ENCODE results near the gene RNF130. TPM values are rescaled to one million over a fixed set of nuclear protein-coding genes. Genes with fewer than 3 reads are reported as not detected.

Gene RNF130
- total and polyA plus RNA-seq, 9 of the 15 experiments (the other 6 are each of a cell fraction or from before 2014, with no cell fraction given) = 5.8 to 39.4 (median 27.1) TPM

DNA sequence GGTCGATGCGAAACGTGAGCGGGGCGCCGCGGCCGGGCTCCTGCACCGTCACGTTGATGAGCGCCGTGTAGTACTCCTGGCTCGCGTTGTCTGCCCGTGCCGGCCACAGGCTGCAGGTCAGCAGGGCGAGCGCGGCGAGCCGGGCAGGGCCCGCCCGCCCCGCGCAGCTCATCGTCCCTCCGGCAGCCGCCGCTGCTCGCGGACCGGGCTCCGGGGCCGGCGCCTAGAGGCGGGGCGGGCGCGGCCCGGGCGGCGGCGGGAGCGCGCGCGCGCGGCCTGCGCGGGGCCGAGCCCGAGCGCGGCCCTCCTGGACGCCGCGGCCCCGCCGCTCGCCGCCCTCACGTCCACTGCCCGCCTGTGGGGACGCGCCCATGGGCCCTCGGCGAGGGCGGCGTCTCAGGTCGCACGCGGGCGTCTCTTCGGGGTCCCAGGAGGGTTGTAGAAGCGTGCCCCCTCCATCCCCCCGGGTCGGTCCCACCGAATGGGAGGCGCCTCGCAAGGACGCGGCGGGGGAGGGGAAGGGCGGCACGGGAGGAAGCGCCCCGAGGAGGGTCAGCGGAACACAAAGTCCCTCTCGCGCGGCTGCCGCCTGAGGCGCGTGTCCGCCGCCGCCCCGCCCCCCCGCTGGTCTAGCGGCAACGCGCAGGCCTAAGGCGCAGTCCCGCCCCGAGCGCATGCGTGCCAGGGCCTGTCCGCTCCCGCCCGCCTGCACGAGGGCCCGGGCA, at the start of gene RNF130 (continued):
- TF ChIP-seq, protein P1, sequence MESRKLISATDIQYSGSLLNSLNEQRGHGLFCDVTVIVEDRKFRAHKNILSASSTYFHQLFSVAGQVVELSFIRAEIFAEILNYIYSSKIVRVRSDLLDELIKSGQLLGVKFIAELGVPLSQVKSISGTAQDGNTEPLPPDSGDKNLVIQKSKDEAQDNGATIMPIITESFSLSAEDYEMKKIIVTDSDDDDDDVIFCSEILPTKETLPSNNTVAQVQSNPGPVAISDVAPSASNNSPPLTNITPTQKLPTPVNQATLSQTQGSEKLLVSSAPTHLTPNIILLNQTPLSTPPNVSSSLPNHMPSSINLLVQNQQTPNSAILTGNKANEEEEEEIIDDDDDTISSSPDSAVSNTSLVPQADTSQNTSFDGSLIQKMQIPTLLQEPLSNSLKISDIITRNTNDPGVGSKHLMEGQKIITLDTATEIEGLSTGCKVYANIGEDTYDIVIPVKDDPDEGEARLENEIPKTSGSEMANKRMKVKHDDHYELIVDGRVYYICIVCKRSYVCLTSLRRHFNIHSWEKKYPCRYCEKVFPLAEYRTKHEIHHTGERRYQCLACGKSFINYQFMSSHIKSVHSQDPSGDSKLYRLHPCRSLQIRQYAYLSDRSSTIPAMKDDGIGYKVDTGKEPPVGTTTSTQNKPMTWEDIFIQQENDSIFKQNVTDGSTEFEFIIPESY (CRISPR knock-in tag; IDR thresholded peaks at IDR 0.05) = peak; percentile 96
- TF ChIP-seq, protein P2, sequence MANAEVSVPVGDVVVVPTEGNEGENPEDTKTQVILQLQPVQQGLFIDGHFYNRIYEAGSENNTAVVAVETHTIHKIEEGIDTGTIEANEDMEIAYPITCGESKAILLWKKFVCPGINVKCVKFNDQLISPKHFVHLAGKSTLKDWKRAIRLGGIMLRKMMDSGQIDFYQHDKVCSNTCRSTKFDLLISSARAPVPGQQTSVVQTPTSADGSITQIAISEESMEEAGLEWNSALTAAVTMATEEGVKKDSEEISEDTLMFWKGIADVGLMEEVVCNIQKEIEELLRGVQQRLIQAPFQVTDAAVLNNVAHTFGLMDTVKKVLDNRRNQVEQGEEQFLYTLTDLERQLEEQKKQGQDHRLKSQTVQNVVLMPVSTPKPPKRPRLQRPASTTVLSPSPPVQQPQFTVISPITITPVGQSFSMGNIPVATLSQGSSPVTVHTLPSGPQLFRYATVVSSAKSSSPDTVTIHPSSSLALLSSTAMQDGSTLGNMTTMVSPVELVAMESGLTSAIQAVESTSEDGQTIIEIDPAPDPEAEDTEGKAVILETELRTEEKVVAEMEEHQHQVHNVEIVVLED (CRISPR knock-in tag; IDR thresholded peaks at IDR 0.05) = peak; percentile 61
- TF ChIP-seq SIX5 (IDR thresholded peaks at IDR 0.05; ENCODE audit: borderline replicate concordance in 1 of 2, insufficient read depth in 1 of 2, low read depth in 1 of 2, low read length in 2 of 2) = no peak
- TF ChIP-seq SLC30A9 (CRISPR knock-in tag; IDR thresholded peaks at IDR 0.05) = no peak
- TF ChIP-seq, protein P3, sequence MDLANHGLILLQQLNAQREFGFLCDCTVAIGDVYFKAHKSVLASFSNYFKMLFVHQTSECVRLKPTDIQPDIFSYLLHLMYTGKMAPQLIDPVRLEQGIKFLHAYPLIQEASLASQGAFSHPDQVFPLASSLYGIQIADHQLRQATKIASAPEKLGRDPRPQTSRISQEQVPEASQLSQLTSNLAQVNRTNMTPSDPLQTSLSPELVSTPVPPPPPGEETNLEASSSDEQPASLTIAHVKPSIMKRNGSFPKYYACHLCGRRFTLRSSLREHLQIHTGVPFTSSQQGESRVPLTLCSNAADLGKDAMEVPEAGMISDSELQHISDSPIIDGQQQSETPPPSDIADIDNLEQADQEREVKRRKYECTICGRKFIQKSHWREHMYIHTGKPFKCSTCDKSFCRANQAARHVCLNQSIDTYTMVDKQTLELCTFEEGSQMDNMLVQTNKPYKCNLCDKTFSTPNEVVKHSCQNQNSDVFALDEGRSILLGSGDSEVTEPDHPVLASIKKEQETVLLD (IDR thresholded peaks at IDR 0.05) = no peak; the same call in 1 of the 2 replicates
- peak in 1 of 2 experiments; percentile 85; a peak in 2 of 4 replicates for TF ChIP-seq NONO (IDR thresholded peaks at IDR 0.05; ENCODE audit: low read depth in 2 of 2, low read length in 1 of 2)
- TF ChIP-seq, protein P4, sequence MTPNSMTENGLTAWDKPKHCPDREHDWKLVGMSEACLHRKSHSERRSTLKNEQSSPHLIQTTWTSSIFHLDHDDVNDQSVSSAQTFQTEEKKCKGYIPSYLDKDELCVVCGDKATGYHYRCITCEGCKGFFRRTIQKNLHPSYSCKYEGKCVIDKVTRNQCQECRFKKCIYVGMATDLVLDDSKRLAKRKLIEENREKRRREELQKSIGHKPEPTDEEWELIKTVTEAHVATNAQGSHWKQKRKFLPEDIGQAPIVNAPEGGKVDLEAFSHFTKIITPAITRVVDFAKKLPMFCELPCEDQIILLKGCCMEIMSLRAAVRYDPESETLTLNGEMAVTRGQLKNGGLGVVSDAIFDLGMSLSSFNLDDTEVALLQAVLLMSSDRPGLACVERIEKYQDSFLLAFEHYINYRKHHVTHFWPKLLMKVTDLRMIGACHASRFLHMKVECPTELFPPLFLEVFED (CRISPR knock-in tag; conservative IDR thresholded peaks at IDR 0.05) = 0 out of 2 replicates have a peak, but pooled peaks have one; percentile 7
- TF ChIP-seq SAFB (IDR thresholded peaks at IDR 0.05; ENCODE audit: borderline replicate concordance, low read depth, low read length) = no peak
- TF ChIP-seq PCBP2 (IDR thresholded peaks at IDR 0.05; ENCODE audit: low read depth, low read length, poor library complexity, severe bottlenecking) = no peak
- TF ChIP-seq HNRNPH1 (optimal IDR thresholded peaks at IDR 0.05; ENCODE audit: low read depth, low read length) = no peak
- TF ChIP-seq, protein P5, sequence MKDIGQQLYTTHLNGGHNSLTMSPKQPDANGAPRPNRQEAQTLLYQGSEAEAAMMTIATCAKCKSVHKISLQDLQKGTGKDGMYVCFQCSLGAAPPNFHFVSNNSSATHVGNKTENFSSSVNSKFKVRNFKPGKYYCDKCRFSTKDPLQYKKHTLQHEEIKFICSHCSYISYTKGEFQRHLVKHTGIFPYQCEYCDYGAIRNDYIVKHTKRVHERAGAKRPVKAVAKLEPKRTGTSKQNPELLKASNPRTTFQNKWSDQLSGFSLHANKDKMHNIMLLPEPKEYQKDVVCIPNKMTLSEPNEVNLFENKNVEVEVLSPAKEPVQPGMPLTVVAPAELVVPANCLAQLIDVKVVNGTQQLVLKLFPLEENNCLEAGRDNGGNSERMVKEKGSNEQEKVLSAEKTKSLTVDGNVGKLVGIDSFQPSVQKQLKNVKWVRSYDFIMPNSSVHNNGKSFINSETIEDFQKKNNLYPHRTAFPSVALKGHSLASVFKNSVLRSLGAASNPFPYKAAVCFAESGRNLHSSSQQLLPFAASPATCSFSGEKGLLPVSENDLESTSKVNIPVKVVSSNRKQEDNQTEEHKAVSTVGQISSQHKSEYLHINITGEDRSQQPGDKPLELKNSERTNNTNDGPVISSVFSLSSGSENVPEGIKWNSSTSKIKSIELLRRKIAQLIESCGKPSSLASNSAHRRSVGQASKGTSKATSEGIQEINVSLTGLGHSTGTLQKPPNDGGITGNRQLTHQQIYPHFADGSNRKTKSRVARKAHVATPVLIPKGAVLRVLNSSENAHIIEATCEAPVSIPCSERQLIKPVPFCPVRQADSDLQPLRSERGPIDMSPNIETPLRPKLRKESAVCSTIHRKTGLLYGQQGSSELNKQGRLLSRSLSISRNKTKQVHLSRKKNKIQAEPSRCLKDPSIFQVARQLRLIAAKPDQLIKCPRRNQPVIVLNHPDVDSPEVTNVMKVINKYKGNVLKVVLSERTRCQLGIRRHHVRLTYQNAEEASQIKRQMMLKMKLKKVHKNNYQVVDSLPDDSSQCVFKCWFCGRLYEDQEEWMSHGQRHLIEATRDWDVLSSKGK (CRISPR knock-in tag; IDR thresholded peaks at IDR 0.05) = no peak
- no peak for TF ChIP-seq KHSRP (IDR thresholded peaks at IDR 0.05)
- no peak for TF ChIP-seq ZNF551 (CRISPR knock-in tag; IDR thresholded peaks at IDR 0.05)
- no peak for TF ChIP-seq ZNF384 (IDR thresholded peaks at IDR 0.05; ENCODE audit: low read depth, low read length)
- no peak for TF ChIP-seq HNRNPK (IDR thresholded peaks at IDR 0.05; ENCODE audit: low read depth, low read length, poor library complexity, severe bottlenecking)
- TF ChIP-seq TBP (optimal IDR thresholded peaks at IDR 0.05; ENCODE audit: low read depth, low read length) = peak; percentile 25
